ENCODE measurements around the gene LRRC63.
"Not testable (repeated sequence)": the region's sequence is repeated elsewhere in the genome, so short reads cannot be mapped to it uniquely, and the experiment has no call there.

Gene LRRC63

GRCh38 chr13:46182491-46182877 lies 29.2 kb upstream of the LRRC63 start:
- no peak for DNase-seq

- no peak for DNase-seq
Observed at GRCh38 chr13:46183018-46183946, 28.4 kb upstream of the LRRC63 start.

GRCh38 chr13:46184277-46184699 lies 27.4 kb upstream of the LRRC63 start:
- DNase-seq = peak; percentile 19

GRCh38 chr13:46185634-46186033 lies 26.1 kb upstream of the LRRC63 start:
- no peak for DNase-seq

GRCh38 chr13:46192412-46192811 lies 19.3 kb upstream of the LRRC63 start:
- DNase-seq = no peak

- no peak for DNase-seq
Observed at GRCh38 chr13:46195016-46195415, 16.7 kb upstream of the LRRC63 start.

- no peak for DNase-seq
Observed at GRCh38 chr13:46197299-46198048, 14.3 kb upstream of the LRRC63 start.

- no peak for DNase-seq
Observed at GRCh38 chr13:46198696-46199193, 13.0 kb upstream of the LRRC63 start.

GRCh38 chr13:46202188-46202795 lies 9.4 kb upstream of the LRRC63 start:
- DNase-seq = no peak

GRCh38 chr13:46202966-46203365 lies 8.8 kb upstream of the LRRC63 start:
- no peak for DNase-seq

GRCh38 chr13:46206143-46206542 lies 5.6 kb upstream of the LRRC63 start:
- no peak for DNase-seq

- DNase-seq = no peak
Observed at GRCh38 chr13:46207828-46208227, 3.9 kb upstream of the LRRC63 start.

- no peak for DNase-seq
Observed at GRCh38 chr13:46210362-46211083, 1.2 kb upstream of the LRRC63 start.

- no peak for DNase-seq
Observed at GRCh38 chr13:46211116-46211482, 629 bp upstream of the LRRC63 start.

GRCh38 chr13:46213242-46213641 lies 1.5 kb downstream of the LRRC63 start:
- no peak for DNase-seq

GRCh38 chr13:46214741-46215140 lies 3.0 kb downstream of the LRRC63 start:
- DNase-seq = not testable (repeated sequence)

GRCh38 chr13:46220234-46220633 lies 8.5 kb downstream of the LRRC63 start:
- DNase-seq = not testable (repeated sequence)

GRCh38 chr13:46229251-46229650 lies 17.5 kb downstream of the LRRC63 start:
- DNase-seq = no peak

GRCh38 chr13:46232281-46232680 lies 20.6 kb downstream of the LRRC63 start:
- DNase-seq = no peak

GRCh38 chr13:46235286-46235685 lies 23.6 kb downstream of the LRRC63 start:
- no peak for DNase-seq

- no peak for DNase-seq
Observed at GRCh38 chr13:46265292-46265691, 53.6 kb downstream of the LRRC63 start.

GRCh38 chr13:46267166-46267565 lies 55.4 kb downstream of the LRRC63 start:
- no peak for DNase-seq

- no peak for DNase-seq
Observed at GRCh38 chr13:46270416-46270815, 58.7 kb downstream of the LRRC63 start.
